ENCODE measurements around the gene ELSPBP1.

GRCh38 chr19:48043675-48044258, 49.3 kb downstream of the ELSPBP1 start, which contains the start of gene CABP5:
- TF ChIP-seq CTCF (IDR thresholded peaks at IDR 0.05) (no peak), EP300 (IDR thresholded peaks at IDR 0.05) (no peak), POLR2A (IDR thresholded peaks at IDR 0.05) (no peak), POLR2AphosphoS5 (IDR thresholded peaks at IDR 0.05) (no peak)

All from upper lobe of left lung (tissue), 4 donors.